ENCODE data around the gene GAN.

GAN gene, protein sequence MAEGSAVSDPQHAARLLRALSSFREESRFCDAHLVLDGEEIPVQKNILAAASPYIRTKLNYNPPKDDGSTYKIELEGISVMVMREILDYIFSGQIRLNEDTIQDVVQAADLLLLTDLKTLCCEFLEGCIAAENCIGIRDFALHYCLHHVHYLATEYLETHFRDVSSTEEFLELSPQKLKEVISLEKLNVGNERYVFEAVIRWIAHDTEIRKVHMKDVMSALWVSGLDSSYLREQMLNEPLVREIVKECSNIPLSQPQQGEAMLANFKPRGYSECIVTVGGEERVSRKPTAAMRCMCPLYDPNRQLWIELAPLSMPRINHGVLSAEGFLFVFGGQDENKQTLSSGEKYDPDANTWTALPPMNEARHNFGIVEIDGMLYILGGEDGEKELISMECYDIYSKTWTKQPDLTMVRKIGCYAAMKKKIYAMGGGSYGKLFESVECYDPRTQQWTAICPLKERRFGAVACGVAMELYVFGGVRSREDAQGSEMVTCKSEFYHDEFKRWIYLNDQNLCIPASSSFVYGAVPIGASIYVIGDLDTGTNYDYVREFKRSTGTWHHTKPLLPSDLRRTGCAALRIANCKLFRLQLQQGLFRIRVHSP

DNA sequence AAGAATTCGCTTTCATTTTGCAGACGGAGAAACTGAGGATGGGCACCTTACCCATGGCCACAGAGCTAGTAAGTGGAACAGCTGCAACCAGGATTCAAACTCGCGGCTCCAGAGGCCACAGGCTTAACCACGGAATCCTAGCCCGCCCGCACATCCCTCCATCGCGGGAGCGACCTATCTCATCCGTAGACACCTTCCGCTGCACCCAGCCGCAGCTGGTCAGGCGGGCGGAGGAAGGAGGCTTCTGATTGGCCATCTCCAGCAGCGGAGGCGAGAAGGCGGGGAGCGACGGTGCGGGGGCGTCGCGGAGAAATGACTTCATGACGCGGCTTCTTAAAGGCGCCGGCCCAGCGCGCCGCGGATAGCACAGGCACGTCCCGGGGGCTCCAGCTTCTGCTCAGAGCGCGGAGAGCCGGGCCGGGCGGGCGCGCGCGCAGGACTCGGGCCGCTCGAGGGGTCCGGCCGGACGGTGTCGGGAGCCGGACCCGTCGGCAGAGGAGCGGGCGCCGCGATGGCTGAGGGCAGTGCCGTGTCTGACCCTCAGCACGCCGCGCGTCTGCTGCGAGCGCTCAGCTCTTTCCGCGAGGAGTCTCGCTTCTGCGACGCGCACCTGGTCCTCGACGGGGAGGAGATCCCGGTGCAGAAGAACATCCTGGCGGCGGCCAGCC is at the start of gene GAN:
Gene GAN, plus strand, starts transcription at position 360 of the 668 bp plus-strand sequence. Its CDS starts 152 bp downstream, at position 512.
- peak; percentile 96 for DNase-seq (ENCODE audit: low spot score)

DNA sequence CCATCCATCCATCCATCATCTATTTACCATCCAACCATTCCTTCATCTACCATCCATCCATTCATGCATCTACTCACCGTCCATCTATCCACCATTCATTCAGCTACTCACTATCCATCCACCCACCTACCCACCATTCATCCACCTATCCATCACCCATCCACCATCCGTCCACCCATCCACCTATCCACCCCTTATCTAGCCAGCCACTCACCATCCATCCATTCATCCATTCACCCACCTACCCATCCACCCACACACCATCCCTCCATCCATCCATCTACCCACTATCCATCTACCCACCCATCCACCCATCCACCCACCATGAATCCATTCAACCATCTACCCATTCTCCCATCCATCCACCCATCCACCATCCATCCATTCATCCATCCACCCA is 49.7 kb upstream of the GAN start:
- no peak for DNase-seq (ENCODE audit: low spot score)

DNA sequence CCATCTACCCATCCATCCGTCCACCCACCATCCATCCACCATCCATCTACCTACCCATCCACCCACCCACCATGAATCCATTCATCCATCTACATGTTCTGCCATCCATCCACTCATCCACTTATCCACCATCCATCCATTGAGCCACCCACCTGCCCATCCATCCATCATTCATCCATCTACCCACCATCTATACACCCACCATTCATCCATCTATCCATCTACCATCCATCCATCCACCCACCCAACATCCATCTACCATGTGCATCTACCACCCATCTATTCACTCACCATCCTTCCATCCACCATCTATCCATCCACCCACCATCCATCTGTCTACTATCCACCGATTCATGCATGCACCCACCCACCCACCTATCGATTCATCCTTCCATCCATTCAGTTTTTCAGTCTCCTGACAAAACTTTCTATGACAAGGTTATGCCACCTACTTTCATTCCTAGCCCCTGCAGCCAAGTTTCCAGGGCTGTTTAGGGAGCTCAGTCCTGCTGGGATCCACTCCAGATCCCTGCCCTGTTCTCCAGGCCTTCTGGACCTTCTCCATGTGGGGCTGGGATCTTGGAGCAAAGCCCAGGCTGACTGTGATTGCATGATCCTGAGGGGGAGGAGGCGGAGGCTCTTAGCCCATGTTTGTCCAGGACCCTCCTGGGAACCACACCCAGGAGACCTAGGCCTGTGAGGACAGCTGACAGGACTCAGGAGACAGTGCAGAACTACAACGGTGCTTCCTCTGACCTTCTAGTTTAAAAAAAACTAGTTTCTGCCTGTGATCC is 48.9 kb upstream of the GAN start:
- DNase-seq (ENCODE audit: low spot score) = no peak

DNA sequence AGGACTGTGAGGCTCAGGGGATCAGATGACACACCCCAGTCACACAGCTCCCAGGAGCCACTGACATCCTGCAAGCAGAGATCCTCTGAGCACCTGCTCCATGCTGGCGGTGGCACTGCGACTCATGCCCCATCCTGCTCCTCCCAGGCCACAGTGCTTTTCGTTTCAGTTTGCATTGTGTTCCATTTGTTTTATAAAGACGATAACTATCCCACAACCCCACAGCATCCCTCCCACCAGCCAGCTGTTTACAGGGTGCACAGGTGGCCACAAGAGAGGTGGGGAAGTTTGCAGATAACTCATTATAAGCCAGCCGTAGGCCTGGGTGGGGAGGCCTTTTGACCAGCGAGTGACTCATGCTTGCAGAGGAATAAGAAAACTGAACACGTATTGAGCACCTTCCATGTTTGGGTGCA is 48.1 kb upstream of the GAN start:
- no peak for DNase-seq (ENCODE audit: low spot score)

DNA sequence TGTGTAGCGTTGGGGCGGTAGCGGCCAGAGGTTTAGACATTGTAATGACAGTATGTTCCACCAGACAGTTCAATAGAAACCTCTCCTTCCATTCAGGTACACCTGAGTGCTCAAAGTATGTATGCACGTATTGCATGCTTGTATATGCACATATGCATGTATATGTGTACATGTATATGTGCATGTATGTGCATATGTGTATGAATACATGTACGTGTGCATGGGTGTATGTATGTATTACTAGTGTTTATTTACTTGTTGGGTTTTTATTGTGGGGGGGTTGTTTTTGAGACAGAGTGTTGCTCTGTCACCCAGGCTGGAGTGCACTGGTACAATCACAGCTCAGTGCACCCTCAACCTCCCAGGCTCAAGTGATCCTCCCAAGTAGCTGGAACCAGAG is 46.3 kb upstream of the GAN start:
- DNase-seq (ENCODE audit: low spot score) = no peak

DNA sequence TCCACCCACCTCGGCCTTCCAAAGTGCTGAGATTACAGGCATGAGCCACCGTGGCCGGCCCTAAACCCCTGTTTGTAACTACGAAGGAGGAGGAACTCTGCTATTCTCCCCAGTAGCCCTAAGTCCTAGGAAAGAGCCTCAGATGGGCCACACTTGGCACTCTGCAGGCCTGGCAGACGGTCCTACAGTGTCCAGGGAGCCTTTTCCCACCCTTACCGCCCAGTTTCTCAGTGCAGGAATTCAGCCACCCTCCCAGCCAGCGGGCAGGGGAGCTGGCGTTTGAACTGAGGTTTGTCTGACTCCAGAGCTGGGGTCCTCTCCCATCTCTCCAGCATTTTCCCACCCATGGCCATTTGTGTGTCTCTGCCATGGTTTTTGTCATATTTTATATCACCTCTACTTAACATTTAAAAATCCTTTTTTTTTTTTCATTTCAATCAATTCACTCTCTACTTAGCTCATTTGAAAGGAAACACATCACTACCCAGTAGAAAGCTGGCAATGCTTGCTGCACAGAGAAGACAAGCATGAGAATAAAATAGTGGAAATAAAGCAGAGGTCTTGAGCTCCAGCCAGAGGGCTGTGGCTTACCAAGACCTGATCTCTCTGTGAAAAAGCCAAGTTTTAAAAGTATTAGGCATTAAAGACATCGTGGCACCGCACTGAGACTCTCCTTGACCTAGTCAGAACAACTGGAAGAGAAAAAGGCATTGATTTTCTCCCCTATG is 41.4 kb upstream of the GAN start:
- no peak for DNase-seq (ENCODE audit: low spot score)

DNA sequence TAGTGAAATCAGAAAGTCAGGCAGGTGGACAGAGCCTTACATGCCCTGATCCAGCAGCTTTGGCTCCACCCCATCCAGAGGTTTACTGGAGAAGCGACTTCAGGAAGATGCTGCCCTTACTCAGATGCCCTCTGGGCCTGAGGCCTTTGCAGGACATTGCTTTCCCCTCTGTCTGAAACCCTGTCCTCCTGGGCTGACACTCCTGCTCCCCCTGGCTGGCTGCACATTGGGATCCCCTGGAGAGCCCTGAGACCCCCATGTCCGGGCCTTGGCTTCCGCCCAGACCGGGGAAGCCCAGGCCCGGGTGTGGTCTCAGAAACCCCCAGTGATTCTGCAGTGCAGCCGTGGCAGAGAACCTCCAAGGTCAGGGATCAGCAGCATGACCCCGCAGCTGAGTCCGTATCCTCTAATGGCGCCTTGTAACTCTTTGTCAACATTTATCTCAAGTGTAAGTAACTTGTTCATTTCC is 39.7 kb upstream of the GAN start:
- no peak for DNase-seq (ENCODE audit: low spot score)

DNA sequence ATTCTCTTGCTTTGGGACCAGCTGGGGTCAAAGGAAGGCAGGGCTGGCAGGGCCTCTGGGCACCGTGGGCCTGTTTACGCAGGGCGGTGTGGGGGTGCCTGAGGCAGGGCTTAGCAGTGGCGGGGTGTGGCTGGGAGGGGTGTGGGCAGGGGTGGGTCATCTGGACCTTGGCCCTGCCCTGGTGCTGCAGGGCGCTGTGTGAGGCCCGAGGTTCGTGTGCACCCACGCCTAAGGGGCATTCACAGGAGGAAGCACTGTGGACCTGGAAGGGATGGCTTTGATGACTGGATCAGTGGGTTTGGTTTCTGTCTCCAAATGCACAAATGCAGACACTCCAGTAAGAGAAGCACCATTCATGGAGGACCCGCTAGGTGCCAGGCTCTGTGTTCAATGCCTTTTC is 39.0 kb upstream of the GAN start:
- no peak for DNase-seq (ENCODE audit: low spot score)

DNA sequence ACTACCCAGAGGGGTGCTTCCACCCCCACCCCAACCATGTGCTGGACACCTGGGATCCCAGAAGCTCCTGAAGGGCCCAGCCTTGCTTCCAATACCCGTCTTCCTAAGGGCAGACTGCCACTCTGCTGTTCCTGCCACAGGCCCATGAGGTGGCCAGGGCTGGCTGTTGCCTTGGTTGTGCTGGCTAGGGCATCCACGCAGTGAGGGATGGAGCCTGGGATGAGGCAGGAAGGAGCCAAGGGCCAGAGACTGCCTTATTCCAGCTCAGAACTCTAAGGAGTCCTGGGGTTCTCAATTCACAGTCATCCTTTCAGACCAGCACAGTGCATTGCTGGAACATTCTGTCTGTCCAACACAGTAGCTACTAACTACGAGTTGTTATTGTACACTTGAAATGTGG is 38.4 kb upstream of the GAN start:
- no peak for DNase-seq (ENCODE audit: low spot score)

DNA sequence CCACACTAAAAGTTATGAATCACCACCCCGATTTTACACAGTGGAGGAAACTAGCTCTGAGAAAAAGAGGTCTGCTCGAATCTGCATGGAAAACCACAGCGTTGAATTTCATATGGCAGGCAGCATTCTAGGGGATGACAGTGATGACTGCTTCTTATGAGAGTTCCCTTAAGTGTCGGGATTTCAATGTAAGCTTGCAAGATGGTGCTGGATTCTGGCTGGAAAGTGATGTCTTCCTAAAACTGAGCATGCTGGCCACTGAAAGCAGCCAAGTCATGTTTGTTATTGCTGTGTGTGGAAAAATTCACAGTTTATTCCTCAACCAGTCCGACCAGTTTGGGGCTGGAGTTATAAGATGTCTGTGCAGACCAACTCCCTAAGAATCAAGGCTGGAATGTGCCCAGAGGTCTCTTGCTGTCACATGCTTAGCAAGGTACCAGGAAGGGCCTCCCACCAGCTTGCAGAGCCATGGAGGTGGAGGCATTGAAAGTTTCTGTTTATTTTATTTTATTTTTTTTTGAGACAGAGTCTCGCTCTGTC is 37.2 kb upstream of the GAN start:
- no peak for DNase-seq (ENCODE audit: low spot score)

DNA sequence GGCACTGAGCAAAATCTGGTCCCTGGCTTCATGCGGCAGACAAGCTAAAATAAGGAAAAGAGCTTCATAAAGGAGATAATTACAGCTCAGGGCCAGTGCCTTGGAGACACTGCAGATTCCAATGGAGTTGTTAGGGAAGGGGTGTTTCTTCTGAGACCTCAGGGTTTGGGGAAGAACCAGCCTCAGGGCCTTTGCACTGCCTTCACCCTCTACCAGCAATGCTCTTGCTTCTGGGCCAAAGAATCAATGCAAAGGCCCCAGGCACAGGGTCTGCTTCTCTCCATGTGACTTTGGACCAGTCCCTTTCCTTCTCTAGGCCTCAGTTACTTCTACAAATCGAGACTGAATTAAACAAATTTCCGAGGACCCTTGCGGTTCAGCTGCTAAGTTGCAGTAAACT is 36.2 kb upstream of the GAN start:
- no peak for DNase-seq (ENCODE audit: low spot score)

DNA sequence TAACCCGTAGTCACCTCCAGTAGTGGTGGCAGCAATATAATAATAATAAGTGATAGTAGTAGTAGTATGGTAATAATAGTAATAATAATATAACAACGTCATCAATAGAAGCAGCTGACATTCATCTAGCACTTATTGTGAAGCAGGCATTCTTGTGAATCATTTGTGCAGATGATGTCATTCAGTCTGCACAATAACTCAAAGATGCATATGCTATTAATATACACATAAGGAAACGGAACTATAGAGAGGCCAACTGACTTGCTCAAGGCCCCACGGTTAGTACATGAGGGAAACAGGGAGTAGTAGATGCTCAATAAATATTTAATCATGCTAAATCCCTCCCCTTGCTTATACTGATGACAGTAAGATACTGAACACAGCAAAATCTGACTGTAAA is 35.4 kb upstream of the GAN start:
- DNase-seq (ENCODE audit: low spot score) = no peak

DNA sequence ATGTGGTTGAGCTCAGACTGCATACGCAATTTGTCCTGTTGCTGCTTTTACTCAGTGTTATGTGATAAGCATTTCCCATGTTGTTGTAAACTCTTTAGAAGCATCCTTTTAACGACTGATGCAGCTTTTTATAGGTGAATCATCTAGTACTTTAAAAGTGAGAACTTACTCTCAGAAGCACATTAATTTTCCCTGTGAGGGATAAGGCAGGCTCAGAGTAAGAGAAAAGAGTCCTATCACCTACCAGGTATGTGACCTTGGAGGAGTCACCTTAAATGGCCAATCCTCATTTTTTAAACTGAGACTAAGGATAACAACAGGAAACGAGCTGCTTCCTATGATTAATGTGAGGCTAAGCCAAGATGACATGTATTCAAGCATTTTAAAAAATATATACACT is 34.4 kb upstream of the GAN start:
- no peak for DNase-seq (ENCODE audit: low spot score)

DNA sequence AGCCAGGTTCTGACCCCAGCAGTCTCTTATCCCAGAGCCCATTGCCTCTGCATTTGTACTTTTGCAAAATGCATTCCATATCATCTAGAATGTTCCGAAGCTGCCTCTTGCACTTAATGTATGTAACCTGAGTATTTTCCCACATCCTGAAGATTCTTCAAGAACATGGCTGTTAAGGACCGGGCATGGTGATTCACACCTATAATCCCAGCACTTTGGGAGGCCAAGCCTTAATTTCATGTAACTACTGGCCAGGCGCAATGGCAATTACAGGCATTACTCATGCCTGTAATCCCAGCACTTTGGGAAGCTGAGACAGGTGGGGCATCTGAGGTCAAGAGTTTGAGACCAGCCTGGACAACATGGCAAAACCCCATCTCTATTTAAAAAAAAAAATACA is 31.7 kb upstream of the GAN start:
- no peak for DNase-seq (ENCODE audit: low spot score)

DNA sequence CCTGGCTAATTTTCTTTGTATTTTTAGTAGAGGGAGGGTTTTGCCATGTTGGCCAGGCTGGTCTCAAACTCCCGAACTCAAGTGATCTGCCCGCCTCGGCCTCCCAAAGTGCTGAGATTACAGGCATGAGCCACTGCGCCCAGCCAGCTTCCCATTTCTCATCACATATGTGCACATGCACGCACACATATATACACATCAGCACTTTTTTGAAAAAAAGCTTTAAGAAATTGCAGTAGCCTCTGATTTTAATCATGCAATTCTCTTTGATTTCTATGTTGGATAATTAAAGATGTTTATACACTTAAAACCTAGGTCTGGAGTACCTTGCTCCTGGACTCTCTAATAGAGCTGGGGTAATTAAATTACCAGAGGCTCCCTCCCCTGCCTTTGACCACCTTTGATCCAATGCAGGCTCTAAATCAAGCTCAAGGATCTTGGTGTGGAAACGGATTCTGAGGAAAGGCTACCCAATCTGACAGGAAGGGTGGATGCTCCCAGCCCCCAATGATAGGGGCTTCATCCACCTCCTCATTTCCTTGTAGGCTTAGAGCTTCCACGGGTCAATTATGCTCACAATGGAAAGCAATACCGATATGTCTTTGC is 29.7 kb upstream of the GAN start:
- no peak for DNase-seq (ENCODE audit: low spot score)

DNA sequence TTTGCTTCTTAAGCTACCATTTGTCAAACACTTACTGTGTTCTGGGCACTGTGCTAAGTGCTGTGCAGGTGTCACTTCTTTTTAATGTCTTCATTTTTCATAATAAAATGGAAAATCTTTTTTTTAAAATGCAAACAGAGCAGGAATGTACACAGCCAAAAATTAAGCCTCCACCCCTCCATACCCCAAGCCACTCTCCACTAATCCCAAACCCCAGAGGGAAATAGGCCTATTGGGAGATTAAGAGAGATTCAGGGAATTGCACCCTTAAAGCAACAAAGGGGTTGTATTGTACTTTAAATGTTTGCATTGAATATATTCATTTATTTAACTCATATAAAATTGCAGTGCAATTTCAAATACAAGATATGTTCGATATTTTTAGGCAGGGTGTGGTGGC is 28.6 kb upstream of the GAN start:
- DNase-seq (ENCODE audit: low spot score) = peak; percentile 67

DNA sequence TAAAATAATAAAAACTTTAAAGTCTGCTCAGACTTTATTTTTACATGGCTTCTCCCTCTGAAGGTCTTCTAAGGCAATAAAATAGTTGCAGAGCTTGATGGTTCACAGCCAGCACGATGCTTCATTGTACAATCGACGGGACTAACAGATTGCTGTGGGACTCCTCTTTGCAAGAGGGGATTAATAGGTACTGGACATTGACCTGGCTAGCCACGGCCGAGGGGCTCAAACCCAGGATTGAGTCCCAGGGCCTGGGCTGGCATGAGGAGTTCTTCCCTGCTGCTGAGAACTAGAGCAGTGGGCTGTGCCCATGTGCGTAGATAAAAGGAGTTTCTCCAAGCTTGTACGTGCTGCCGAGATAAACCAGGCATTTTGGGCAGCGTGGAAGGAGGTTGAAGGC is 23.6 kb upstream of the GAN start:
- no peak for DNase-seq (ENCODE audit: low spot score)

DNA sequence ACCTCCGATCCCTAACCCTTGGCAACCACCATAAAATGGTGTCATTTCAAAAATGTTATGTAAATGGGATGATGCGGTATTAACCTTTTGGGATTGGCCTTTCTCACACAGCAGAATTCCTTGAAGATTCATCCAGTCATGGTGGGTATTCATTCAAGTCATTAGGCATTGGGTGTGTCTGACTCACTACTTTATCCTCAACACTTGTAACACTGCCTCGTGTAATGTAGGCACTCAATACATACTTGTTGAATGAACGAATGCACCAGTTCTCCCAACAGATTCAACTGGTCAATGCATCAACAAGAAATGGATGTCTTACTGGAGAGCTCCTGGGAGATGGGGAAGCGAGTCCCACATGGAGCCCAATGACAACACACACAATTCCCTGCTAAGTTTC is 21.8 kb upstream of the GAN start:
- DNase-seq (ENCODE audit: low spot score) = no peak

DNA sequence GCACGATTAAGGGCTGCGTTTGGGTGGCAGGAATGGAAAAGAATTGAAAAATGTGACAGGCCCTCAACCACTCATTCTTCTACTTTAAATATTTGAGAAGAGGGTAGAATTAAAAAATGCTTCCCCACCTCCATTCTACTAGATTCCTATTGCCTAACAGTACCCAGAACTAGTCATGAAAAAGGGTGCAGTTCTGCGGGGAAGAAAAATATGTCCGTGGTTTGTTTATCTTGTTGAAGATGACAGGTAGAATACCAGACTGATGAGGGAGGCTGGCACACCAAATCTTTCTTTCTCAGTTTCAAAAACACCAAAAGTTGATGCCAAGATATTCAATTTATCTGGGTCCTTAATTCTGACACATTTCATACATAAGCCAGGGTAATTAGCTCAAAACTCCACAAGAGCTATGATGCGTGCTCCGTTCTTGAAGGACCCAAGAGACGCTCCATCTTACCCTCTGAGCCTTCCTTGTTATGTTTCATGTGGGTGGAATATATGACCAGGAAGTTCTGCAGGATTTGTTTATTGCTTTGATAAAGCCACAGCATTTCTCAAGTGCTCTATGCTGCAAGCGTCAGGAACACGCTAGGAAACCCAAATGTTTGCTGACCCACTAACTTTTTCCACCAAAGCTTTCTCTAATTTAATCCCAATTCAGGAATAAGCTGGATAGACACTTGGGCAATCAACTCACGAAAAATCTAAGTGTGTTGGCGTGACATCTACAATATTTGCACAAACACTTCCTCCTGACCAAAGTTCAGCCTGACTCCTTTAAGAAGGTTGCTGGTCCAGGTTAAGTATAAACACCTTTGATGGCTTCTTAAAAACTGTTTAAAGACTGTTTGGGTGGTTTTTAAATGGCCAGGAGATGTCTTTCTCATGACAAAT is 20.6 kb upstream of the GAN start:
- no peak for DNase-seq (ENCODE audit: low spot score)

DNA sequence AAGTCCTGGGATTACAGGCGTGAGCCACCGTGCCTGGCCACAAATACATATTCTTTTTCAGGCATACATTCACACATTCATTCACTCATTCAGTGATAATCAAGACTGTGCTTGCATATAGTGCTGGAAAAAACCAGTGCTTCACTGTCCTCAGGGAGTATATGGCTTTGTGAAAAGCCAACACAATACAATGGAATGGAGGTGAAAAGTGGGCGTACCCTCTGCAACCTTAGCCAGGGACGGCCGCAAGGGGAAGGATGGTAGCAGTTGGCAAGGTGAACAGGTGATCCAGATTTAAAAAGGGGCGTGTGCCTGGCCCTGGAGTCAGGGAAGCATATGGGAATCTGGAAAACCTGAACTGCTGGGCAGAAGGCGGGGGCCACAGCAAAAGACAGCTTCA is 18.1 kb upstream of the GAN start:
- no peak for DNase-seq (ENCODE audit: low spot score)
